CD8-positive, alpha-beta memory T cell (primary cell): ENCODE measurements around the gene LIPG. TPM values are rescaled to one million over a fixed set of nuclear protein-coding genes. Genes with fewer than 3 reads are reported as not detected.

Source experiments
- CTCF ChIA-PET: fragments of 350-600 bp; sonication (Branson Sonifier 250); formaldehyde crosslinking; loops from one replicate; lab custom pipeline; 2021; ENCODE audit warnings: antibody characterized with exemption; lab: Charles Lee
- POLR2A ChIA-PET: fragments of 350-600 bp; sonication (Branson Sonifier 250); formaldehyde crosslinking; loops from one replicate; lab custom pipeline; 2021; ENCODE audit warnings: antibody characterized with exemption; lab: Charles Lee
- DNase-seq, 5 donors: peaks; one replicate each; pipeline versions ENCODE4 v3.0.0 to v3.0.0-alpha.2; 2020 to 2022; ENCODE audit warnings: mixed read lengths in 1 of 5
- H3K27ac ChIP-seq: one replicate; pipeline ENCODE4 v1.7.0; 2013; ENCODE audit warnings: low read depth, mild to moderate bottlenecking, low read length, moderate library complexity
- H3K27me3 ChIP-seq: 2 replicates; pipeline ENCODE4 v1.7.0; 2013; ENCODE audit warnings: low read length, mild to moderate bottlenecking; ENCODE audit not compliant: insufficient read depth, poor library complexity, severe bottlenecking
- H3K36me3 ChIP-seq: 2 replicates; pipeline ENCODE4 v1.7.0; 2013; ENCODE audit warnings: mild to moderate bottlenecking, low read length, moderate library complexity; ENCODE audit not compliant: insufficient read depth
- H3K4me1 ChIP-seq: 2 replicates; pipeline ENCODE4 v1.7.0; 2013; ENCODE audit warnings: mild to moderate bottlenecking, low read length, moderate library complexity; ENCODE audit not compliant: insufficient read depth
- H3K4me3 ChIP-seq: 2 replicates; pipeline ENCODE4 v1.7.0; 2013; ENCODE audit warnings: mild to moderate bottlenecking, low read length
- H3K9me3 ChIP-seq: 2 replicates; pipeline ENCODE4 v1.7.0; 2013; ENCODE audit warnings: mild to moderate bottlenecking, low read length
- H3K27ac Mint-ChIP-seq, 8 donors: one replicate each; pipeline ENCODE4 v1.8.0; 2020 to 2021; ENCODE audit warnings: mixed read lengths in 8 of 8, mild to moderate bottlenecking in 6 of 8, inconsistent platforms in 3 of 8, moderate library complexity in 3 of 8
- H3K27me3 Mint-ChIP-seq, 2 donors: one replicate each; pipeline ENCODE4 v1.8.0; 2020 to 2021; ENCODE audit warnings: mixed read lengths in 2 of 2, mild to moderate bottlenecking in 1 of 2, moderate library complexity in 1 of 2
- H3K36me3 Mint-ChIP-seq, 3 donors: one replicate each; pipeline ENCODE4 v1.8.0; 2020 to 2021; ENCODE audit warnings: mixed read lengths in 3 of 3, inconsistent platforms in 1 of 3, mild to moderate bottlenecking in 1 of 3
- H3K4me1 Mint-ChIP-seq, 3 donors: one replicate each; pipeline ENCODE4 v1.8.0; 2020 to 2021; ENCODE audit warnings: mixed read lengths in 3 of 3, inconsistent platforms in 1 of 3, mild to moderate bottlenecking in 1 of 3
- H3K4me3 Mint-ChIP-seq, 7 donors: one replicate each; pipeline ENCODE4 v1.8.0; 2020 to 2021; ENCODE audit warnings: mixed read lengths in 7 of 7, mild to moderate bottlenecking in 6 of 7, moderate library complexity in 4 of 7, inconsistent platforms in 2 of 7
- H3K9me3 Mint-ChIP-seq, 5 donors: one replicate each; pipeline ENCODE4 v1.8.0; 2020 to 2022; ENCODE audit warnings: mixed read lengths in 5 of 5, mild to moderate bottlenecking in 3 of 5, moderate library complexity in 2 of 5, inconsistent platforms in 1 of 5
- polyA plus RNA-seq: library from polyadenylated mRNA; unstranded; fragments of 300-500 nt; fragmentation: Illumina TruSeq; gene quantifications from one replicate; pipeline ENCODE4 v1.2.3, GENCODE V29; 2021
- total RNA-seq, 2 experiments: library from RNA; stranded (reverse); gene quantifications; one replicate each; pipeline ENCODE4 v1.2.3, GENCODE V29; 2021

Gene LIPG
- total and polyA plus RNA-seq, 3 experiments from 2014 or later = not detected

DNA sequence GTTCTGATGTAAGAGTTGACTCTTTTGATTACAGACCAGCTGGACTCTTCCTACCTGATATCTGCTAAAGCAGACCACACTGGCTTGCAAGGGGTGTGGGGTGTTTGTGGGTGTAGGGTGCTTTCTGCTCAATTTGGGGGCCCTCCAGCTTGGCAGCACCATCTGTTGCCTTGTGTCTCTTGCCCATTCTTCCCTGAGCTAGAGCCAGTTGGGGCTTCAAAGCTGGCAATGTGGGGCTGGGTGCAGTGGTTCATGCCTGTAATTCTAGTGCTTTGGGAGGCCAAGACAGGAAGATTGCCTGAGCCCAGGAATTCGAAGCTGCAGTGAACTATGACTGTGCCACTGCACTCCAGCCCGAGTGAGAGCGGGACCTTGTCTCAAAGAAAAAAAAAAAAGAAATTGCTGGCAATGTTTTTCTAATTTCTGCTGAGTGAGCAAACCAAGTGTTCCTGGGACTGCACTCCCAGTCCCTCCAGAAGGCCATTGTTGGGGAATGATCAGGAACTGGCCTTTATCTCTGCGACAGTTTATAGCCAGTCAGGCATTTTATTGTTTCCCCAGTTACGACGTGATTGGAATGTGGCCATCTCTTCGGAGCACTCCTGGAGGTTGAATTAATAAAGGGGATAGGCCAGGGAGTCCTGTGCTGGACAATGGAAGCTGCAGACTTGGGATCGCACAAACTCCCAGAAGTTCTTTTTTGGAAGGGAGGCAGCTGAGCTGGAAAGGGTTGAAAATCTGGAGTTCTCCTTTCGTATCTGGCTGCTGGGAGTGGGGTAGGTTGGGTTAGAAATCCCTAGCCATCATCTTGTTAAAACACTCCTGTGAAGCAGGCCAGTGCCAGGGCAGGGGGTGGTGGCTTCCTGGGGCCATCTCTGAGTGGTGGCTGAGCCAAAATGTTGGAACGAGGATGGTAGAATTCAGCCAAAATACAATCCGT, 57.2 kb downstream of the LIPG start:
- ChIA-PET CTCF (no interaction called here), POLR2A (no interaction called here)
- Mint-ChIP-seq H3K4me3 (no peak overlapping the region), H3K27me3 (peaks cover 5 to 18% of the 10 kb centered on the region in 2 donors), H3K36me3 (peaks cover 0 to 3% (median 0%) of the 10 kb centered on the region in 3 donors), H3K27ac (peak overlapping the region in 1 of 8 donors; percentile 11), H3K9me3 (no peaks in the 10 kb centered on the region), H3K4me1 (peaks cover 0 to 3% (median 0%) of the 10 kb centered on the region in 3 donors)
- Histone ChIP-seq H3K27ac (no peak overlapping the region), H3K36me3 (no peaks in the 10 kb centered on the region), H3K4me1 (no peaks in the 10 kb centered on the region), H3K27me3 (no peaks in the 10 kb centered on the region), H3K9me3 (no peaks in the 10 kb centered on the region), H3K4me3 (no peak overlapping the region)
- DNase-seq = no peak

DNA sequence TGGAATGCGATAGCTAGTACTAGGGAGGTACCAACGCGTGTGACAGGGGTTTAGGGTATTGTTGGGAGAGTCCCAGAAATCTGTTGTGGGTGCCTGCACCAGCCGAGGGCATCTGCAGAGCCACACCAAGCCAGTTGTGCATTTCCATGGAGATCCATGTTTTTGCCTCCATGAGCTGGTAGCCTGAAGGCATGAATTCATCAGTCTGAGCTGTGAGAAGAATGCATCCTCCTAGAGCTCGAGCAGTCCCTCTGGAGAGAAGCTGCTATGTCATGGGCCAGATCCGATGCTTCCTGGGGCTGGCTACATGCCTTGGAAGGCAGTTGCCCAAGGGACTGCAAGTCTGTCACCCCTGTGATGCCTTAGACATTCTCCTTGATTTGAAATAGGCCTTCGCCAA, 57.9 kb downstream of the LIPG start:
- Histone ChIP-seq H3K27ac (no peak overlapping the region), H3K36me3 (no peaks in the 10 kb centered on the region), H3K27me3 (no peaks in the 10 kb centered on the region), H3K4me3 (no peak overlapping the region), H3K4me1 (no peaks in the 10 kb centered on the region), H3K9me3 (no peaks in the 10 kb centered on the region)
- Mint-ChIP-seq H3K4me3 (no peak overlapping the region), H3K27ac (no peak overlapping the region), H3K27me3 (peaks cover 5 to 20% of the 10 kb centered on the region in 2 donors), H3K36me3 (peaks cover 0 to 3% (median 0%) of the 10 kb centered on the region in 3 donors), H3K9me3 (no peaks in the 10 kb centered on the region), H3K4me1 (peaks cover 0 to 3% (median 0%) of the 10 kb centered on the region in 3 donors)
- ChIA-PET CTCF (no interaction called here), POLR2A (no interaction called here)
- DNase-seq = no peak

- POLR2A ChIA-PET = no interaction called here
- CTCF ChIA-PET = no interaction called here
- H3K4me1 ChIP-seq = no peaks in the 10 kb centered on the region
- Mint-ChIP-seq H3K27ac (peak overlapping the region in 1 of 8 donors; percentile 2), H3K9me3 (no peaks in the 10 kb centered on the region), H3K27me3 (peaks cover 5 to 20% of the 10 kb centered on the region in 2 donors), H3K4me3 (no peak overlapping the region), H3K36me3 (peaks cover 0 to 3% (median 0%) of the 10 kb centered on the region in 3 donors), H3K4me1 (peaks cover 0 to 3% (median 0%) of the 10 kb centered on the region in 3 donors)
- H3K4me3 ChIP-seq = no peak overlapping the region
- H3K9me3 ChIP-seq = no peaks in the 10 kb centered on the region
- H3K36me3 ChIP-seq = no peaks in the 10 kb centered on the region
- H3K27me3 ChIP-seq = no peaks in the 10 kb centered on the region
- no peak overlapping the region for H3K27ac ChIP-seq
- DNase-seq = no peak
Measured at GRCh38 chr18:49621301-49621700, 59.4 kb downstream of the LIPG start.

DNA sequence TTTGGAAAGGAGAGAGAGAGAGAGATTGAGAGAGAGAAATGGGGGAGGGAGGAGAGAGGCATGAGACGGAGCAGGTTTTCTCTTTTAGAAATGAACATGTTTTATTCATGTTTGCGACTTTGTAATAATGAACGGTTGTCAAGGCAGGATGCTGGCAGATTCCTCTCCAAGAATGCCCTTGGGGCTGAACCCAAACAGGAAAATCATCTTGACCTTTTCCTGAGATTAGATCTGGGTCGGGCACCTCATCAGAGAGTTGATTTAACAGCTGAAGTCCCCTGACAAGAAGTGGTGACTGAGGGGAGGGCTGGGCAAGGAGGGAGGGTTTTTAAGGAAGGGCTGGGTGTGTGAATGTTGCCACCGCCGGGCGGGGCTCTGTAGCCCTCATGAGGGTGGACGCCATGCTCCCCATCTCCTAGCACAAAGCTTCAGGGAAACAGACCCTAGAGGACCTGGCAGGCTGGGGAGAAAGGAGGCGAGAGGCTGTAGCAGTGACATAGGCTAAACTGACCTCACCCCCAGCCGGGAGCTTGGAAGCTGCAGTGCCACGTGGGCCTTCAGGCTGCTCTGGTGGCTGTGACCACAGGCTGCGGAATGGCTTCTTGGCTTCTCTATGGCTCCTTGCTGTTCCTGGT, 60.0 kb downstream of the LIPG start:
- POLR2A ChIA-PET = no interaction called here

DNA sequence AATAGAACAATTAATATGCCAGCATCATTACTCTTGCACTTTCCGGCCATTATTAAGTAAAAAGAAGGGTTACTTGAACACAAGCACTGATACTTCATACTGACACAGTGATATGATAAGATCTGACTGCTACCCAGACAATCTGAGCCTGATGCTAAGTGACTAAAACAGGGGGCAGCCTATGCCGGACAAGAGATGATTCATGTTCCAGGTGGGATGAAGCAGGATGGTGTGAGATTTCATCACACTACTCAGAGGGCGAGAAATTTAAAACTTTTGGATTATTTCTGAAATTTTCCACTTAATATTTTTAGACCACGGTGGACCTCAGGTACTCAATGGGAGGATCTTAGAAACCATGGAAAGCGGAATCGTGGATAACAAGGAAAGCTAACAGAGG, 61.7 kb downstream of the LIPG start:
- no peak overlapping the region for H3K4me3 Mint-ChIP-seq
- Histone ChIP-seq H3K36me3 (no peaks in the 10 kb centered on the region), H3K27me3 (no peaks in the 10 kb centered on the region), H3K27ac (no peak overlapping the region), H3K9me3 (no peaks in the 10 kb centered on the region), H3K4me1 (no peaks in the 10 kb centered on the region), H3K4me3 (no peak overlapping the region)
- no peaks in the 10 kb centered on the region for H3K9me3 Mint-ChIP-seq
- POLR2A ChIA-PET = no interaction called here
- no peak overlapping the region for H3K27ac Mint-ChIP-seq
- peaks cover 8 to 20% of the 10 kb centered on the region in 2 donors for H3K27me3 Mint-ChIP-seq
- CTCF ChIA-PET = no interaction called here
- DNase-seq = no peak
- peaks cover 0 to 3% (median 0%) of the 10 kb centered on the region in 3 donors for H3K4me1 Mint-ChIP-seq
- H3K36me3 Mint-ChIP-seq = peaks cover 0 to 3% (median 0%) of the 10 kb centered on the region in 3 donors

More for the DNA sequence above, 60.0 kb downstream of the LIPG start:
- no peaks in the 10 kb centered on the region for H3K36me3 ChIP-seq
- no peaks in the 10 kb centered on the region for H3K4me1 ChIP-seq
- Mint-ChIP-seq H3K36me3 (peaks cover 0 to 3% (median 0%) of the 10 kb centered on the region in 3 donors), H3K27me3 (peaks cover 5 to 20% of the 10 kb centered on the region in 2 donors), H3K4me1 (peaks cover 0 to 3% (median 0%) of the 10 kb centered on the region in 3 donors), H3K9me3 (no peaks in the 10 kb centered on the region), H3K27ac (peak overlapping the region in 1 of 8 donors; percentile 2), H3K4me3 (no peak overlapping the region)
- no peak overlapping the region for H3K27ac ChIP-seq
- H3K27me3 ChIP-seq = no peaks in the 10 kb centered on the region
- CTCF ChIA-PET = no interaction called here
- H3K4me3 ChIP-seq = no peak overlapping the region
- H3K9me3 ChIP-seq = no peaks in the 10 kb centered on the region
- DNase-seq = no peak

DNA sequence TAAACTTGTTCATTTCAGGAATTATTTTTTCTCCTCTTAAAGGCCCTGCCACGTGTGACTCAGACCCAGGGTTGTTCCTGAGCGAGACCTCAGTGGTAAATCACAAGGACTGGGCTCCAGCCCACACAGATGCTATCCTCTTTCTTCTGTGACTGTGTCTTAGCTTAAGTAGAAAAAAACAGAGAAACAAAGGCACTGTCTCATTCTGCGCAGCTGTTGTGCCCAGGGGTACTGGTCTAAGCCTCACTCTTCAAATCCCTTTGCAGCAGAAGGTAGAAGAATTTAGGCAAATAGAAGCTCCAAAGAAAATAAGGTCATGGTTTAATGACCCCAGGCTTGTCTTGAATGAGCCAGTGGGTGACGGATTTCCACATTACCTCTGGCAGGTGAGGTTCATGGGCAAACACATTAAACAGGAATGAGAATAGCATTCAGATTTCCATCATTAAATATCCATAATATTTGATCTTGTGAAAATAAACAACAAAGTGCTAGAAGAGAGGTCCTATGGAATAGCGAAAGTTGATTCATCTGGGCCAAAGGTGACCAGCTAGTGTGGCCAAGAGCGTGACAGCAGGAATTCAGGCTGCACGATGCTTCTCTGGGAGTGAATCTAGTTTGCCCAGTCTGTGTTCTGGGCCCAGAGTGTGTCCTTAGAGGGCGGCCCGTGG, 63.3 kb downstream of the LIPG start:
- H3K9me3 Mint-ChIP-seq = no peaks in the 10 kb centered on the region
- Histone ChIP-seq H3K9me3 (no peaks in the 10 kb centered on the region), H3K4me1 (no peaks in the 10 kb centered on the region), H3K36me3 (no peaks in the 10 kb centered on the region), H3K27me3 (no peaks in the 10 kb centered on the region), H3K27ac (no peak overlapping the region), H3K4me3 (no peak overlapping the region)
- no peak overlapping the region for H3K27ac Mint-ChIP-seq
- ChIA-PET POLR2A (no interaction called here), CTCF (no interaction called here)
- H3K36me3 Mint-ChIP-seq = peaks cover 0 to 3% (median 0%) of the 10 kb centered on the region in 3 donors
- peaks cover 8 to 20% of the 10 kb centered on the region in 2 donors for H3K27me3 Mint-ChIP-seq
- H3K4me3 Mint-ChIP-seq = no peak overlapping the region
- peaks cover 0 to 3% (median 0%) of the 10 kb centered on the region in 3 donors for H3K4me1 Mint-ChIP-seq
- DNase-seq = no peak

GRCh38 chr18:49626842-49627467, 65.1 kb downstream of the LIPG start:
- POLR2A ChIA-PET = no interaction called here
- no peaks in the 10 kb centered on the region for H3K9me3 Mint-ChIP-seq
- H3K27me3 Mint-ChIP-seq = peaks cover 4 to 19% of the 10 kb centered on the region in 2 donors

More at GRCh38 chr18:49626842-49627467, 65.1 kb downstream of the LIPG start:
- no peaks in the 10 kb centered on the region for H3K27me3 ChIP-seq
- no peaks in the 10 kb centered on the region for H3K36me3 Mint-ChIP-seq
- no peaks in the 10 kb centered on the region for H3K36me3 ChIP-seq
- H3K4me1 ChIP-seq = no peaks in the 10 kb centered on the region
- CTCF ChIA-PET = no interaction called here
- H3K27ac ChIP-seq = no peak overlapping the region
- H3K4me3 Mint-ChIP-seq = no peak overlapping the region
- DNase-seq = no peak
- no peaks in the 10 kb centered on the region for H3K4me1 Mint-ChIP-seq
- no peak overlapping the region for H3K4me3 ChIP-seq
- H3K9me3 ChIP-seq = no peaks in the 10 kb centered on the region
- no peak overlapping the region for H3K27ac Mint-ChIP-seq
